ENCODE measurements around the gene SLC28A1. TPM values are rescaled to one million over a fixed set of nuclear protein-coding genes. Genes with fewer than 3 reads are reported as not detected.
"Not testable (repeated sequence)": the region's sequence is repeated elsewhere in the genome, so short reads cannot be mapped to it uniquely, and the experiment has no call there.

SLC28A1 gene
- total RNA-seq, 1 donor from 2014 or later: 0.50 TPM

DNA sequence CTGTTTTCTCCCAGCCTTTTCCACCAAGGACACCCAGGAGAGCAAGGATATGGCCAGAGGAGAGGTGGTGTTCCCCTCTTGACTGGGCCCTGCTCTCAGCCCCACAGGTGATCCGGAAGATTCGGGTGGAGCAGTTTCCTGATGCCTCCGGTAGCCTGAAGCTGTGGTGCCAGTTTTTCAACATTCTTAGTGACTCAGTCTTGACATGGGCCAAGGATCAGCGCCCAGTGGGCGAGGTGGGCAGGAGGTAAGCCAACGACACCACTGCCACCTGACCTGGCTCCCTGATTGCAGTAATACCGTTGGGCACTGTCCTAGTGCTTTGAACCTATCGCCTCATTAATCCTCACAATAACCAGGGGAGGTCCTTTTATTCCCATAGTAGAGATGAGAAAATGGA lies 25.3 kb upstream of the SLC28A1 start:
- ATAC-seq: no peak
- no peak for DNase-seq
- intact Hi-C loops (cut with micrococcal nuclease): no loop called here

DNA sequence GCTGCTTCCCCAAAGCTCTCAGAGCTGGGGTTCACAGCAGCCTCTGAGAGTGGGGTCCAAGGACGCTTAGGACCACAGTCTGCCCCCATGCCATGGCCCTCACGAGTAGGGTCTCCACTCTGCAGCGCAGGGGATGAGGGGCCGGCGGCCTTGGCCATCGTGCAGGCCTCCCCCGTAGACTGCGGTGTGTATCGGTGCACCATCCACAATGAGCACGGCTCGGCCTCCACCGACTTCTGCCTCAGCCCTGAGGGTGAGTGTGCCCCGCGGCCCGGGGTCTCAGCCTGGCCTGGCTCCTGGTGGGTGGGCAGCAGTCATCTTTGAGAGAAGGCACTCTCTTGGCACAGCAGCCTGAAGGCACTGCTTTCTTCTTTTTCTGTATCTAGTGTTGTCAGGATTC lies 24.8 kb upstream of the SLC28A1 start:
- DNase-seq: no peak
- intact Hi-C loops (cut with micrococcal nuclease): loop anchor here (10.0 kb wide), 1 partner anchor 65 kb away; no protein-coding TSS in a partner anchor
- no peak for ATAC-seq

DNA sequence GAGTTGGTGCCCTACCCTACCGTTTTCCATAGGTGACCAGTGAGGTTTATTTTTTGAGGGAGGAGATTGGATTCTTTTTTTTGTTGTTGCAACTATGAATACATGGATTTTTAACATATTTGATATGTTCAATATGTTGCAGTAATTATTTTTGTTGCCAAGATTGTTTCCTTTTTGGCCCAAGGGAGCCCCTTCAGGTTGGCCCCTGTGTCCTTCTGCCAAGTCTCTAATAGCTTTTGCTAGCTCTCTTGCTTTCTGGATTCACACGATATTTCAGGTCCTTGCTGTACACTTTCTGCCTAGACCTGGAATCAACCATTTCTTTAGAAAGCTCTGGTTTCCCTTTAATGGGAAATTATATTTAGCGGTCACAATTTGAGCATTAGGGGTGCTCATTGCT lies 22.7 kb upstream of the SLC28A1 start:
- intact Hi-C loops (cut with micrococcal nuclease): loop anchor here (10.0 kb wide), 1 partner anchor 63 kb away; no protein-coding TSS in a partner anchor
- ATAC-seq: no peak

DNA sequence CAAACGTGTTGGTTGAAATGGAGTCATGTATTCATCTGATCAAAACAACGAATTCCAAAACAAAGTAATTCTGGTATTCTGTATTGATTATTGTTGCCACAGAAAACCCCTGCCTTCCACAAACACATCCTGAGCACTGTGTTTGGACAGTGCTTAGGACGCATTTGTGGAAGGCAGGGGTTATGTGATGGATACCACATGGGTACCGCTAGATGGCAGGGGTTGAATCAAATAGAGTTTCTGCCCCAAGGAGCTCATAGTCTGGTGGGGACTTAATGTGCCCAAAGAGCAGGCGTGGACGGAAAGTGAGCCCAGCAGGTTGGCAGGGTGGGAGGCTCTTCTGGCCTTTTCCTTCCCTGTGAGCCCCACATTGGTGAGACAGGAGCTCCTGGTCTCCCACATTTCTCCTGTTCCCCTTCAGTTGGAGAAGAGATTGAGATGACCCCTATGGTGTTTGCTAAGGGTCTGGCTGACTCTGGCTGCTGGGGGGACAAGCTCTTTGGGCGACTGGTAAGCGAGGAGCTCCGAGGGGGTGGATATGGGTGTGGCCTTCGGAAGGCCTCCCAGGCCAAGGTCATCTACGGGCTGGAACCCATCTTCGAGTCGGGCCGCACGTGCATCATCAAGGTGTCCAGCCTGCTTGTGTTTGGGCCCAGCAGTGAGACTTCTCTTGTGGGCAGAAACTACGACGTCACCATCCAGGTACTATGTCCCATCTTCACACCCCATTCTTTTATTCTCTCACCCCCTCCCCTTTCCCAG lies 22.1 kb upstream of the SLC28A1 start:
- intact Hi-C loops (cut with micrococcal nuclease): loop anchor here (10.0 kb wide), 1 partner anchor 62 kb away; no protein-coding TSS in a partner anchor
- DNase-seq (no peak), ATAC-seq (no peak)

More for the DNA sequence above, 22.7 kb upstream of the SLC28A1 start:
- no peak for DNase-seq

DNA sequence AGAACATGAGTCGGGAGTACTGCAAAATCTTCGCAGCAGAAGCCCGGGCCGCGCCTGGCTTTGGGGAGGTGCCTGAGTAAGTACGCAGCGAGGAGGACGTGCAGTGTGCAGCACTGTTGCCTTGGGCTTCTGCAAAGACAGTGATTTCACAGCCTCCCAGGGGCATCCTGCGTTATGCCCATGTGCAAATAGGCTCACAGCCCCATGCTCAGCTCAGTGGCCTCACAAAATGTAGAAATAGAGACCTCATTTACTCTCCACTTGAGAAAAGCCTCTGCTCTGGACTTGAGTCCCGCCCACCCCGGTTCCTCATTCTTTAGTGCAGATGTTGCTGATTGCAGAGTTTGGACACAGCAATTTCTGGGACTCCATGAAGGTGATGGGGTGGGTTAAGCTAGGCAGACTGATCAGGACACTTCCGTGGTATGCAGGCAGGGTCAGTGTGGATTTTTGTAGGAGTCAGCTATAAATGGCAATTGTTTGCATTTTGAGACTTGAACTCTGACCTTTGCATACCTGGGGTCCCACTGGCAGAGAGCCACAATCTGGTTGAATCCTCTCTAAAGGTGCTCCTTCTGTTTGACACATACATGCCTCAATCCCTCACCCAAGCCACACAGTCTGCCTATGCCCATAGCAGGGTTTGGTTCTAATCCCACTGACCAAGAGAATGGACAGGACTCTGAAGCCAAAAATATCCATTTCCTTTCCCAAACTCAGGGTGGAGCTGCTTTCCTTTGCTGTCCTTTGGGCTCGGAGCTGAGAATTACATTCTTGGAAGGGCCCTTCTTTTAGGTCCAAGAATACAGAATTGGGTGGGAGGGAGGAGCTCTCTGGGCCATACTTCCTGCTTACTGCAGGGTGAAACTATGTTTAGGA lies 20.7 kb upstream of the SLC28A1 start:
- intact Hi-C loops (cut with micrococcal nuclease): loop anchor here (10.0 kb wide), 1 partner anchor 61 kb away; no protein-coding TSS in a partner anchor
- ATAC-seq (peak; percentile 29), DNase-seq (no peak)

DNA sequence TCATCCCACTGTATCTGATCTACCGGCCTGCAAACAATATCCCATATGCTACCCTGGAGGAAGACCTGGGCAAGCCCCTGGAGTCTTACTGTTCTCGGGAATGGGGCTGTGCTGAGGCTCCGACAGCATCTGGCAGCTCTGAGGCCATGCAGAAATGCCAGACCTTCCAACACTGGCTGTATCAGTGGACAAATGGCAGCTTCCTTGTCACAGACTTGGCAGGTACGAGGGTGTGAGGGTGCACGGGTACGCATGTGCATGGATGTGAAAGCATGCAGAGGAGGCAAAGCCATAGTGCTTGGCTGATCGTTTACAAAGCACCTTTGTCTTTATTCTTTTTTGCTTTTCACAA lies 20.0 kb upstream of the SLC28A1 start:
- intact Hi-C loops (cut with micrococcal nuclease): loop anchor here (10.0 kb wide), 1 partner anchor 60 kb away; no protein-coding TSS in a partner anchor
- ATAC-seq (peak; percentile 75), DNase-seq (peak; percentile 62)

DNA sequence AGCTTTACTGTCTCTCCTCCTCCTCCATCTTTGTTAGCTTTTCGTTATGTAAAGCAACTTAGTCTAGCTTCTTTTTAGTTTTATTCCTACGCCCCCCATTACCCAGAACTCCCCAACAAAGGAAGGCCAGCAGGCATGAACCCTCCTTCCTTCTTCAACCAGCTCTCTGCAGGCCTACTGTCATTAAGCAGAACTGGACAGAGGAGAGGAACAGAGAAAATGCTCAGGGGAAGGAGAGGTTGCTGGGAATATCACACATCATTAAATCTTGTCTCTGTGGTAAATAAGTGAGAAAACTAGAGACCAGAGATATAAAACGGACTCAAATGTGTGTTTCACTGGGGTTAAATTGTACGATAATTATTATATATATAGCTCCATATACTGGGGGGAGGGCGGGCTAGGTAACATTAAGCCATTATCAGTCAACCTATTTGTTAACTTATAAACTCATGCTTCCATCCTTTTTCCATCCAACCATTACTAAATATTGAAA lies 19.3 kb upstream of the SLC28A1 start:
- DNase-seq (no peak), ATAC-seq (no peak)
- intact Hi-C loops (cut with micrococcal nuclease): loop anchor here (10.0 kb wide), 1 partner anchor 60 kb away; no protein-coding TSS in a partner anchor

DNA sequence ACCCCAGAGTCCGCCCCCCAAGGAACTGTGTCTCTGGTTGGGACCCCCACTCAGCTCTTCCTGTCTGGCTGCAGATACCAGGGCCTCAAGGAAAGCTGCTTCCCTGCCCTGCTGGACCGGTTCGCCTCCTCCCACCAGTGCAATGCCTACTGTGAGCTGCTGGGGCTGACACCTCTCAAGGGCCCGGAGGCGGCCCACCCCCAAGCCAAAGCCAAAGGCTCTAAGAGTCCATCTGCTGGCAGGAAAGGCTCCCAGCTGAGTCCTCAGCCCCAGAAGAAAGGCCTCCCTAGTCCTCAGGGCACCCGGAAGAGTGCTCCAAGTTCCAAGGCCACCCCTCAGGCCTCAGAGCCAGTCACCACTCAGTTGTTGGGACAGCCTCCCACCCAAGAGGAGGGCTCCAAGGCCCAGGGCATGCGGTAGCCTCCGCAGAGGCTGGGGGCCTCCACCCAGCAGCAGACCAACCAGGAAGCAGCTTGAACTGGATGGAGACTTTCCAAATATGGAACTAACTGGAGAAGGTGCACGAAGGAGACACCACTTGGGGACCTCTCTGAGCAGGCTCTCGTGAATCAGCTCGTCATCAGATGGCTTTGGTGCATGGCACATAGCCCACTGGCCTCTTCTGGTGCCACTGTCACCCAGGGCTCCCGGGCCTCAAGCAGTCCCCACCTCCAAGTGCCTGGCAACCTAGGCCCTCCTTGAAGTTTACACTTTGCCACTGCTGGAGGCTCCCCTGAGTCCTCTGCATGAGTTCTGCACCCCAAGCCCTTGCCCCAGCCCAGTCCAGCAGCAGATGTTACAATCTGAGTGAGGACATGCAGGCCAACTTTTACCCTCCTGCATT lies 16.2 kb upstream of the SLC28A1 start:
- ATAC-seq (no peak), DNase-seq (no peak)
- intact Hi-C loops (cut with micrococcal nuclease): loop anchor here (10.0 kb wide), 1 partner anchor 57 kb away; no protein-coding TSS in a partner anchor

DNA sequence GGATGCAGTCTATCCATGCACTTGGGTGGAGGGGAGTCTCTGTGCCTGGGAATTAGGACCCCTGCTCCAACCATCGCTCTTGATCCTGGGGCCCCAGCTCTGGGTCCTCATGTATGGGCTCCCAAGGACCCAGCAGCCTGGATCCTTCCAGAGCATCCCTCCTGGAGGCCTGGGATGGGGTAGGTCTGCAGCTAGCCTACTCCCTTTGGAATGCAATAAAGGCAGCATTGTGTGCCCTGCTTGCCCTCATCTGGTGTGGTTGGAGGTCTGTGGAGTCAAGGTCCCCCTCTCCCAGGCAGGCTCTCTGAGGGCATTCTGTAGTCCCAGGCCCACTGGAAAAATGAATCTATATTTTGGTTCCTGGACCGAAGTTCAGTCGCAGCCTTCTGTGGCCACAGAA lies 15.0 kb upstream of the SLC28A1 start:
- intact Hi-C loops (cut with micrococcal nuclease): loop anchor here (10.0 kb wide), 1 partner anchor 55 kb away; no protein-coding TSS in a partner anchor
- DNase-seq (no peak), ATAC-seq (no peak)

DNA sequence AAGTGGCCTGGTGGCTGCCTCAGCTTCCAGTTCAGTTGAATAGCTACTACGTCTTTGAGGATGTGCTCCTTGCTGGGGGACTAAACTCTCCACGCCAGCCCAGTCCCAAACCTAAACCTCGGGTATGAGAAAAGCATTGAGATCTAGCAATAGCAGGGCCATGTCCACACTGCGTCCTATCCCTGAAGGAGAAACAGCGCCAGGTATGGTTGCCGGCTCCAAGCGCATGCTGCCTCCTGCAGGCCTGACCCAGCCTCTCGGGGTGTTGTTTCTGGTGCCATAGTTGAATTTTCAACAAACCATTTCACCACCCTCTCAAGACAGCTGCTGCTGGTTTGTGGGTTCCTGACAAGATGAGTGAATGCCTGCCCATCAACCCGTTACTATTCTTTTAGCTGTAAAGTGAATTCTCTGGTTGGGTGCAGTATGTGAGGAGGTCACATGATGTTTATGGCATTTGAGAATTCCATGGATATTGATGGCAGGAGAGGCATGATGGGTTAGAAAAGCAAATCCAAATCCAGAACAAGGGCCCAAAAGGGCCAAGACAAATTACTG lies 13.0 kb upstream of the SLC28A1 start:
- intact Hi-C loops (cut with micrococcal nuclease): no loop called here
- DNase-seq (no peak), ATAC-seq (peak; percentile 16)

DNA sequence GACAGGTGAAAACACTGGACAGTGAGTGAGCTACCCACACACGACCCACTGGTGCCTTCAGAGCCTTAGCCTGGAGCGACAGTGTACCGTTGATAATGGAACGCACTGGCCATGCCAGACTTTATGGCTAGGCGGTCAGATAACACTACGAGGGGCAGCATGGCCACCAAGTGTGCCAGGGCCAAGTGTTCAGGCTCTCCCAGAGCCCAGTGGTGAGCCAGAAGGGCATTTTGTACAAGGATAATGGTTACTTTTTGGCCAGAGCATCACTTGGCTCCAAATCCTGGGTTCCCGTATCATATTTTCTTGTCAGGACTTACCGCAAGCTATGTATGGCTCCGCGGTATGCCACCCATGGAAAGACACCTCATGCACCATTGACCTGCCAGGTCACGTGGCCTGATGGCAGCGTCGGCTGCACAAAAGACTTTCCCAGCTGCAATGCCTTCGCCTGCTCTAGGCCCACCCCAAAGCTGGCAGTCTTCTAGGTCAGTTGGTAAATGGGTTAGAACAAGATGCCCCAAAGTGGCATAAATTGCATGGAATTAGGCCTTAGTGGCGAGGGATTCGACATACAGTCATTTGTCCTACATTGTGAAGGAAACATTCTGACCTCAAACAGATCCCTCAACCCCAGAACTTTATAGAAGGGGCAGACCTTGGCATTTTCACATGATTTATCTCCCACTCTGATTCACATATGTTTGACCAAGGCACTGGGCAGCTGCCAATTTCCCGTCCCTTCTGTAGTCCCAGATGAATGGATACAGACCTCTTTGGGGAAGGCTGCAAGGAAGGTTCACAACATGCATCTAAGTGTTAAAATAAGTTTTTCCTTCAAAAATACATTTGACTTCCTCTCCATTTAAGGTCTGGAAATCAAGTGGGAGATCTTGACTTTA lies 12.2 kb upstream of the SLC28A1 start:
- peak; percentile 20 for ATAC-seq

DNA sequence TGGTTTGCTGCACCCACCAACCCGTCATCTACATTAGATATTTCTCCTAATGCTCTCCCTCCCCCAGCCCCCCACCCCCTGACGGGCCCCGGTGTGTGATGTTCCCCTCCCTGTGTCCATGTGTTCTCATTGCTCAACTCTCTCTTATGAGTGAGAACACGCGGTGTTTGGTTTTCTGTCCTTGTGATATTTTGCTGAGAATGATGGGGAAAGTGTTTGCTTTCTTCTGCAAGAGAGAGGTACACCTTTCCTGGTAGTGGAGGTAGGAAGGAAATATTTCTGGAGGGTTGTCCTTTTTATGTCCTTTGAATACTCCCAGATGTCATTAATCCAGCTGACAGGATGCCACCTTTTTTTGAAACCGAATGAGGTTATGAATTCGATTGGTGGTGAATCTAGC lies 10.5 kb upstream of the SLC28A1 start:
- intact Hi-C loops (cut with micrococcal nuclease): no loop called here
- DNase-seq (no peak), ATAC-seq (no peak)

More for the DNA sequence above, 12.2 kb upstream of the SLC28A1 start:
- intact Hi-C loops (cut with micrococcal nuclease): no loop called here
- DNase-seq: no peak

DNA sequence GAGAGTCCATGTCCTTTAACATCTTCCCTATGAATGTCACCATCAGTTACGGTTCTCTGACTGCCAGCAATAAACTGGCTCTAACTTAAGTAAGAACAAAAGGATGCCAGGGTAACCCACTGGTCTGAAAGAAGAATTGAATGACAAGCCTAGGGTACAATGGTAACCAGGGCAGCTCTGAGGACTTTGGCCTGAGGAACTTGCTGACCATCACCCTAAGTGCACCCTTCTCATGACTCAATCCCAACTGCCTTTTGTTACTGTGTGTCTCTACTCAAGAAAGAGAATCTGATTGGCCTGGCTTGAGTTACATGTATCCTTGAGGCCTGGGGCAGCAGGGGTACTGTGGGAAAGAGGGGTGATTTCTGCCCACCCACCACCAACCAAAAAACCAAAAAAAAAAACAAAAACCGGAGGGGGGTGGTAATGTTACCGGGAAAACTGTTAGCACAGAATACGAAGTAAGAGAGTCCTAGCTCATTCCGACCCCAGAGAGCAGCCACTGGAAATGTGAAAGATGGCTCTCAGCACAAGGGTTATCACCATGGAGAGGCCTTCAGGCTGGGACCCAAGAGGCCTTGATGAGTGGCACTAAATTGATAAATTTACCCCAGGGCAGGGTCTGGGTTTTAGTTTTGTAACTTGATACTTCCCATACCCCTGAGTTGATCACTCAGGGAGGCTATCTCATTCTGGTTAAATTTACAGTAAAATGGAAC lies 9.3 kb upstream of the SLC28A1 start:
- DNase-seq (no peak), ATAC-seq (no peak)
- intact Hi-C loops (cut with micrococcal nuclease): no loop called here

DNA sequence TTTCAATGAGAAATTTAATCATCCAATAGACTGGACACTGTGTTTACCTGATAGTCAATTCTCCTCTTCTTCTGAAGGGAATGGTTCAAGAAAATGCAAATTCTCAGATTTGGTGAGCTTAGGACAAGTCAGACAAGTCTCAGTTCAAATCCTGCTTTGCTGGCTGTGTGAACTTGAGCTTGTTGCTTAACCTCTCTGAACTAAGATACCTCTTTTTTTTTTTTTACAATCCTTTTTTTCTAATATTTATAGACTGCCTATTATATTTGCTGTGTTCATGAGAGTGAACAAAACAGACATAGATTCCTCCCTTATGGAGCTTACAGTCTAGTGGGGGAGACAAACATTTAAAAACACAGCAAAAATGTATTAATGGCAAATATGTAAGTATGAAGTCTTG lies 8.2 kb upstream of the SLC28A1 start:
- DNase-seq (no peak), ATAC-seq (no peak)
- intact Hi-C loops (cut with micrococcal nuclease): no loop called here

DNA sequence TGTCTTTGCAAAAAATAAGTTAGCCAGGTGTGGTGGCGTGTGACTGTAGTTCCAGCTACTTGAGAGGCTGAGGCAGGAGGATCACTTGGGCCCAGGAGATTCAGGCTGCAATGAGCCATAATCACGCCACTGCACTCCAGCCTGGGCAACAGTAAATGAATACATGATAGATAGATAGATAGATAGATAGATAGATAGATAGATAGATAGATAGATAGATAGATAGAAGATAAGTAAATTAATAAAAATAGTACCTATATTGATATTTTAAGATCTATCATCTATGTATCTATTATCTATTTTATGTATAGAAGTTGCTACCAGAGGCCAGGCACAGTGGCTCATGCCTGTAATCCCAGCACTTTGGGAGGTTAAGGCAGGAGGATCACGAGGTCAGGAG lies 6.8 kb upstream of the SLC28A1 start:
- ATAC-seq; intact Hi-C loops (cut with micrococcal nuclease); DNase-seq: not testable (repeated sequence)

DNA sequence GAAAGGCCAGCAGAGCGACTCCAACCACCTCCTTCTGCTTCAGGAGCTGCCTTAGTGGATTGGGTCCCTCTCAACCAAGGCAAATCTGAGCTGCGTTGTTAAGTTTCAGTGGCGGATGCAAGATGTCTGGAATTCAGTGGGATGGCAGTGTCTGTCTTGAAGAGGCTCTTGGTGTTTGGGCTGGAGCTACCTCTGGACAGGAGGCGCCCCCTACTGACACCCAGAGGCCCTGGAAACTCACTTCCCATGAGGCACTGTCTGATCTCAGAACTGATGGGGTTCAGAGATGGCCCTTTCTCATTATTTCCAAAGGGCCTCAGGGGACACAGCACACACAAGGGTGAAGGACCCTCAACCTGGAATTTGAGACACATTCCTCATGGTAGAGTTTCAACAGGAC lies 6.0 kb upstream of the SLC28A1 start:
- intact Hi-C loops (cut with micrococcal nuclease): no loop called here
- DNase-seq (peak; percentile 77), ATAC-seq (peak; percentile 56)
